Panc1 (cell line): ENCODE measurements around the gene RAPGEF3.

ENCODE experiments used
- POLR2AphosphoS5 ChIP-seq: IDR thresholded peaks from 2 replicates; pipeline ENCODE4 v1.6.1; 2012; ENCODE audit warnings: mild to moderate bottlenecking, low read depth, low read length, moderate library complexity
- SIN3A ChIP-seq: IDR thresholded peaks from 2 replicates; pipeline ENCODE4 v1.6.1; 2012; ENCODE audit warnings: low read depth, mild to moderate bottlenecking, low read length, moderate library complexity, borderline replicate concordance; ENCODE audit not compliant: insufficient read depth
- TCF7L2 ChIP-seq: IDR thresholded peaks from 2 replicates; pipeline ENCODE4 v1.6.1; 2011; ENCODE audit warnings: mild to moderate bottlenecking, low read depth, low read length, inconsistent platforms
- TF ChIP-seq, protein P1 (sequence below): fragments of 450-650 bp; IDR thresholded peaks from 2 replicates; pipeline ENCODE4 v1.5.1; 2017; ENCODE audit warnings: mild to moderate bottlenecking

DNA sequence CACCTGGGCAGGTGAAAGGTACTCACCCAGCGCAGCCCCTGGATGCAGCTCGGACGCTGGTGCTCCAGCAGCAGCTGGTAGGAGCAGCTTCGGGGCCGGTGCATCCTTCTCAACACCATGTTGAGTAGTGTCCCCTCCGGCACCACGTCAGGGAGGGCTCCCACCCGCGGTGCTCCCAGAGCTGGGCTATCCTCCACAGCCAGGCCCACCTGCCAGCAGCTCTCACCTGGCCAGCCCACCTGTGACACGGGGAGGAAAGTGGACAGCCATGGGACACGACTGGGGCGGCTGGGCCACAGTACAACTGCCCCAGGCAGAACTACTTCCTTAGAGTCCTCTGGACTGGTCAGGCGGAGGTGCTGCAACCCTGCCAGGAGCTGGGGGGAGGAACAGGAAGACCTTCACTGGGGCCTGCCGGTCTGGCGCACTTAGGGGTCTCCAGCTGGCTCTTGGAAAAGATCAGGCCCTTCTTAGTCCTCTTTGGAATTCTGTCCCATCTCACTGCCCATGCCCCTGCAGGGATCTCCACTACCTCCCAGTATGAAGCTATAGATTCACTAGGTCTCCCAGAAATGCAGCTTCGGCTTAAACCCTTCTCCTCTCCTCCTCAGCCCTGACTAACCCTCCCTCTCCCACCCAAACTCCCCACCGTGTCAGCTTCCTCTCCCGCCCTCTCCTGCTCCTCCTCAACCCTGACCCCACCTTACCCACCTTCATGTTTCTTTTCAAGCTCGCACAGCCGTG, 668 bp downstream of the RAPGEF3 start:
- TF ChIP-seq, protein P1, sequence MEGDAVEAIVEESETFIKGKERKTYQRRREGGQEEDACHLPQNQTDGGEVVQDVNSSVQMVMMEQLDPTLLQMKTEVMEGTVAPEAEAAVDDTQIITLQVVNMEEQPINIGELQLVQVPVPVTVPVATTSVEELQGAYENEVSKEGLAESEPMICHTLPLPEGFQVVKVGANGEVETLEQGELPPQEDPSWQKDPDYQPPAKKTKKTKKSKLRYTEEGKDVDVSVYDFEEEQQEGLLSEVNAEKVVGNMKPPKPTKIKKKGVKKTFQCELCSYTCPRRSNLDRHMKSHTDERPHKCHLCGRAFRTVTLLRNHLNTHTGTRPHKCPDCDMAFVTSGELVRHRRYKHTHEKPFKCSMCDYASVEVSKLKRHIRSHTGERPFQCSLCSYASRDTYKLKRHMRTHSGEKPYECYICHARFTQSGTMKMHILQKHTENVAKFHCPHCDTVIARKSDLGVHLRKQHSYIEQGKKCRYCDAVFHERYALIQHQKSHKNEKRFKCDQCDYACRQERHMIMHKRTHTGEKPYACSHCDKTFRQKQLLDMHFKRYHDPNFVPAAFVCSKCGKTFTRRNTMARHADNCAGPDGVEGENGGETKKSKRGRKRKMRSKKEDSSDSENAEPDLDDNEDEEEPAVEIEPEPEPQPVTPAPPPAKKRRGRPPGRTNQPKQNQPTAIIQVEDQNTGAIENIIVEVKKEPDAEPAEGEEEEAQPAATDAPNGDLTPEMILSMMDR = no peak
- TF ChIP-seq SIN3A (no peak), POLR2AphosphoS5 (no peak), TCF7L2 (no peak)
